ENCODE measurements around the gene LDLRAD4.

GRCh38 chr18:13589316-13589715 lies 370.8 kb downstream of the LDLRAD4 start:
- no peak for TF ChIP-seq POLR2A (IDR thresholded peaks at IDR 0.05)
- TF ChIP-seq, protein P1, sequence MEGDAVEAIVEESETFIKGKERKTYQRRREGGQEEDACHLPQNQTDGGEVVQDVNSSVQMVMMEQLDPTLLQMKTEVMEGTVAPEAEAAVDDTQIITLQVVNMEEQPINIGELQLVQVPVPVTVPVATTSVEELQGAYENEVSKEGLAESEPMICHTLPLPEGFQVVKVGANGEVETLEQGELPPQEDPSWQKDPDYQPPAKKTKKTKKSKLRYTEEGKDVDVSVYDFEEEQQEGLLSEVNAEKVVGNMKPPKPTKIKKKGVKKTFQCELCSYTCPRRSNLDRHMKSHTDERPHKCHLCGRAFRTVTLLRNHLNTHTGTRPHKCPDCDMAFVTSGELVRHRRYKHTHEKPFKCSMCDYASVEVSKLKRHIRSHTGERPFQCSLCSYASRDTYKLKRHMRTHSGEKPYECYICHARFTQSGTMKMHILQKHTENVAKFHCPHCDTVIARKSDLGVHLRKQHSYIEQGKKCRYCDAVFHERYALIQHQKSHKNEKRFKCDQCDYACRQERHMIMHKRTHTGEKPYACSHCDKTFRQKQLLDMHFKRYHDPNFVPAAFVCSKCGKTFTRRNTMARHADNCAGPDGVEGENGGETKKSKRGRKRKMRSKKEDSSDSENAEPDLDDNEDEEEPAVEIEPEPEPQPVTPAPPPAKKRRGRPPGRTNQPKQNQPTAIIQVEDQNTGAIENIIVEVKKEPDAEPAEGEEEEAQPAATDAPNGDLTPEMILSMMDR (IDR thresholded peaks at IDR 0.05): no peak

Measured in lower leg skin (tissue), 3 donors.